PC-3 (cell line): ENCODE measurements around the gene FOXN3. TPM values are rescaled to one million over a fixed set of nuclear protein-coding genes. Genes with fewer than 3 reads are reported as not detected.

Source experiments
- ATAC-seq: fragments of 200-7000 bp; cut with Tn5 transposase; 2 replicates; pipeline ENCODE4 v1.9.1; 2020; ENCODE audit warnings: mild to moderate bottlenecking, moderate library complexity
- BruUV-seq: library from RNA; stranded (reverse); fragments of 400-500 nt; replicated peaks from 2 replicates; lab custom pipeline; 2021; lab: Mats Ljungman, UMichigan
- CTCF ChIA-PET: fragments of 300-600 bp; sonication (Branson Sonifier 250); formaldehyde crosslinking; loops from one replicate; lab custom pipeline; 2022; ENCODE audit warnings: antibody characterized with exemption; lab: Charles Lee
- POLR2A ChIA-PET: fragments of 300-600 bp; sonication (Branson Sonifier 250); formaldehyde crosslinking; loops from one replicate; lab custom pipeline; 2022; ENCODE audit warnings: antibody characterized with exemption; ENCODE audit not compliant: unreplicated experiment; lab: Charles Lee
- DNase-seq: peaks from one replicate; pipeline ENCODE4 v3.0.0-alpha.2; 2015
- H2AFZ ChIP-seq: fragments of 300-600 bp; sonication (generic); 2 replicates; pipeline ENCODE4 v1.6.0; 2016; ENCODE audit warnings: antibody characterized with exemption, low read length
- H3F3A ChIP-seq: fragments of 300-600 bp; sonication (generic); one replicate; pipeline ENCODE4 v1.6.0; 2017; ENCODE audit warnings: antibody characterized with exemption, low read length, control low read depth, mild to moderate bottlenecking; ENCODE audit not compliant: unreplicated experiment
- H3K27ac ChIP-seq: fragments of 300-600 bp; sonication (generic); 2 replicates; pipeline ENCODE4 v1.5.1; 2016; ENCODE audit warnings: mild to moderate bottlenecking, low read length
- H3K27me3 ChIP-seq: fragments of 300-600 bp; sonication (generic); 2 replicates; pipeline ENCODE4 v1.6.1; 2016; ENCODE audit warnings: low read length, mixed read lengths
- H3K36me3 ChIP-seq: fragments of 300-600 bp; sonication (generic); 2 replicates; pipeline ENCODE4 v1.6.1; 2016; ENCODE audit warnings: low read depth, mixed run types, low read length, mixed read lengths
- H3K4me1 ChIP-seq: fragments of 300-600 bp; sonication (generic); 2 replicates; pipeline ENCODE4 v1.5.1; 2016; ENCODE audit warnings: low read length; ENCODE audit not compliant: insufficient read depth
- H3K4me2 ChIP-seq: fragments of 300-600 bp; sonication (generic); 2 replicates; pipeline ENCODE4 v1.6.0; 2016; ENCODE audit warnings: low read length
- H3K4me3 ChIP-seq: fragments of 300-600 bp; sonication (generic); 2 replicates; pipeline ENCODE4 v1.5.1; 2016; ENCODE audit warnings: mild to moderate bottlenecking, low read length, mixed read lengths
- H3K79me2 ChIP-seq: fragments of 300-600 bp; sonication (generic); 2 replicates; pipeline ENCODE4 v1.6.1; 2017; ENCODE audit warnings: low read length, mixed read lengths
- H3K9ac ChIP-seq: fragments of 300-600 bp; sonication (generic); 2 replicates; pipeline ENCODE4 v1.6.0; 2016; ENCODE audit warnings: mild to moderate bottlenecking, low read length
- H3K9me2 ChIP-seq: fragments of 300-600 bp; sonication (generic); replicated peaks from 2 replicates; pipeline ENCODE4 v1.6.1; 2016; ENCODE audit warnings: mixed run types, low read length, mixed read lengths
- H3K9me3 ChIP-seq: fragments of 300-600 bp; sonication (generic); 2 replicates; pipeline ENCODE4 v1.6.1; 2016; ENCODE audit warnings: low read length, mixed read lengths
- H4K20me1 ChIP-seq: fragments of 300-600 bp; sonication (generic); 2 replicates; pipeline ENCODE4 v1.6.1; 2016; ENCODE audit warnings: low read length, mixed read lengths
- CTCF ChIP-seq: fragments of 300-600 bp; sonication (generic); conservative IDR thresholded peaks from 2 replicates; pipeline ENCODE4 v1.5.1; 2017; ENCODE audit warnings: antibody characterized with exemption, low read depth, mild to moderate bottlenecking, low read length
- EZH2 ChIP-seq: fragments of 300-600 bp; sonication (generic); IDR thresholded peaks from one replicate; pipeline ENCODE4 v1.6.1; 2017; ENCODE audit warnings: antibody characterized with exemption, mild to moderate bottlenecking, low read length; ENCODE audit not compliant: unreplicated experiment
- EZH2phosphoT487 ChIP-seq: fragments of 300-600 bp; sonication (generic); IDR thresholded peaks from 2 replicates; pipeline ENCODE4 v1.6.1; 2018; ENCODE audit warnings: mild to moderate bottlenecking, antibody characterized with exemption, low read length, borderline replicate concordance
- intact Hi-C: fragments of 100-400 bp; cut with micrococcal nuclease; formaldehyde crosslinking; loops from 2 replicates; pipeline ENCODE4 v1.9.0; 2023
- total RNA-seq: library from RNA; depleted of rRNA; stranded (reverse); fragments of >200 nt; gene quantifications from 2 replicates; pipeline ENCODE4 v1.2.3, GENCODE V29; 2014

Gene FOXN3
- total RNA-seq, 1 experiment from 2014 or later: 13.3 TPM

- no peaks in the 10 kb centered on the region for H3K79me2 ChIP-seq
- BruUV-seq: no TSS peak
- intact Hi-C loops: no loop called here
- H3K27ac ChIP-seq: no peak overlapping the region
- TF ChIP-seq EZH2 (no peak), CTCF (peak; percentile 38; the same call in 1 of the 2 replicates)
- ATAC-seq (peak; percentile 27; the same call in 1 of the 2 replicates), DNase-seq (peak; percentile 33)
- ChIA-PET CTCF (no interaction called here), POLR2A (no interaction called here)
- H4K20me1 ChIP-seq: no peaks in the 10 kb centered on the region
- H2AFZ ChIP-seq: no peak overlapping the region
- H3K4me1 ChIP-seq: peaks cover 10% of the 10 kb centered on the region
- no peak overlapping the region for H3K4me3 ChIP-seq
- H3K9ac ChIP-seq: no peak overlapping the region
- no peaks in the 10 kb centered on the region for H3K27me3 ChIP-seq
- no peaks in the 10 kb centered on the region for H3K9me2 ChIP-seq
- H3K4me2 ChIP-seq: no peak overlapping the region
- no peaks in the 10 kb centered on the region for H3K36me3 ChIP-seq
- no peaks in the 10 kb centered on the region for H3F3A ChIP-seq
- no peaks in the 10 kb centered on the region for H3K9me3 ChIP-seq
Observed at GRCh38 chr14:89336338-89336737, 80.7 kb downstream of the FOXN3 start.

DNA sequence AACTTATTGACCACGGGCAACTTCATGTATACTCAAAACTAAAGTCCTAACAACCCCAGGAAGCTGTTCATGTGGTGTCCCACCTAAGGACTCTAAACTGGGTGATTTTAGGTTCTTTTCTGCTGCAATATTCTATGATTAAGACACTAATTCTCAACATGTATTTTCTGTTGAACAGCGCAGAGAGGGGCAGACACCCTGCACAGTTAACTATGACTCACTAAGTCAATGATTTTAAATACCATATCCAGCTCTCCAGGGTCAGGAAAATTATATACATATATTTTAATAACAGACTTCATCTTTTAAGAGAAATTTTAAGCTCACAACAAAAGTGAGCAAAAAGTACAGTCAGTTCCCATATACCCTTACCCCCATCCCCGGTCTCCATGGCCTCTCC lies 85.0 kb downstream of the FOXN3 start:
- H3K79me2 ChIP-seq: no peaks in the 10 kb centered on the region
- no peak overlapping the region for H3K4me3 ChIP-seq
- CTCF ChIA-PET: no interaction called here
- DNase-seq (peak; percentile 6), ATAC-seq (peak; percentile 86)
- H3K9ac ChIP-seq: no peak overlapping the region
- H3F3A ChIP-seq: no peaks in the 10 kb centered on the region
- intact Hi-C loops: no loop called here
- no peaks in the 10 kb centered on the region for H3K27me3 ChIP-seq
- H3K9me3 ChIP-seq: no peaks in the 10 kb centered on the region
- H3K4me2 ChIP-seq: no peak overlapping the region
- no peaks in the 10 kb centered on the region for H3K9me2 ChIP-seq
- H3K36me3 ChIP-seq: no peaks in the 10 kb centered on the region
- H4K20me1 ChIP-seq: no peaks in the 10 kb centered on the region
- POLR2A ChIA-PET: no interaction called here
- TF ChIP-seq EZH2 (no peak), CTCF (no peak), EZH2phosphoT487 (no peak)
- no peak overlapping the region for H2AFZ ChIP-seq
- peaks cover 22% of the 10 kb centered on the region for H3K4me1 ChIP-seq
- no peak overlapping the region for H3K27ac ChIP-seq
- no TSS peak for BruUV-seq

DNA sequence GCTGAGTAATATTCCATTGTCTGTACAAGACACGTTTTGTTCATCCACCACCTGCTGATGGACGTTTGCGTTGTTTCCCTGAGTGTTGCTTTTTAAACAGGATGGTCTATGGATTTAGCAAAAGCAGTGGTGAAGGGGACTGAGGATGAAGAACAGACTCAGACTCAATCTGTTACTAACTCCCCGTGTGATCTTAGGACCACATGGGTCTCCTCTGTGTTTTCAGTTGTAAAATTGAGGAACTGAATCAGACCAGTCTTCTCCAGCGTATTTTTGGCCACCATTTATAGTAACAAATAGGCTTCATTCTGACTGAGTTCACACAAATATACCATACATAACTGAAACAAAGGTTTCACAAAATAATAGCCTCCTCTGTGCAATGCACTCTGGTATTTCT lies 85.6 kb downstream of the FOXN3 start:
- Histone ChIP-seq H2AFZ (no peak overlapping the region), H3K27me3 (no peaks in the 10 kb centered on the region), H3K36me3 (no peaks in the 10 kb centered on the region), H3K9ac (no peak overlapping the region), H3K4me2 (no peak overlapping the region), H3K9me2 (no peaks in the 10 kb centered on the region), H3K4me1 (peaks cover 22% of the 10 kb centered on the region), H3F3A (no peaks in the 10 kb centered on the region), H3K27ac (no peak overlapping the region), H4K20me1 (no peaks in the 10 kb centered on the region), H3K79me2 (no peaks in the 10 kb centered on the region), H3K9me3 (no peaks in the 10 kb centered on the region), H3K4me3 (no peak overlapping the region)
- no peak for TF ChIP-seq EZH2phosphoT487
- TF ChIP-seq CTCF: no peak
- no peak for TF ChIP-seq EZH2
- ChIA-PET CTCF (no interaction called here), POLR2A (no interaction called here)
- no TSS peak for BruUV-seq
- DNase-seq (no peak), ATAC-seq (no peak)
- intact Hi-C loops: no loop called here
